Measurements from ENCODE around the gene ERMN. TPM values are rescaled to one million over a fixed set of nuclear protein-coding genes. Genes with fewer than 3 reads are reported as not detected.

ERMN gene
- total and polyA plus RNA-seq, 4 donors = 0.51 to 1.6 (median 0.62) TPM

DNA sequence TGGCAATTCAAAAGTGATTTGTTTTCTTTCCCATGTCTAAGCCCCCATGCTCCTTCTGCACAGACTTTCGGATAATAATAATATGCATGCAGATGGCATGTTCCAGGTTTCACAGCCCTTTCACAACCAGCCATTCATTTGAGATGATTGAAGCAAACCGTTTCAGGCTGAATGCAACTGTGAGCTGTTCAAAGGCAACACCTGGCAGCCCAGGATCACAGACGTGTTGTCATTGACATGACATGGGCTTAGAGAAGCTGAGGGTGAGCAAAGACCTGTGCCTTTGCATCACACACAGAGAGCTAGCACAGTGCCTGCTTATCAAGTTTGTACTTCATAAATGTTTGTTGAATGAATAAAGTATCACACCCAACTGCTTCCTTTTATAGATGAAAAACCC lies 12.4 kb upstream of the ERMN start:
- Histone ChIP-seq H3K9ac (ENCODE audit: insufficient read depth in 1 of 2, low read length in 2 of 2) (no peak overlapping the region), H3K27ac (ENCODE audit: low read depth in 1 of 2, low read length in 1 of 2) (no peak overlapping the region), H3K36me3 (ENCODE audit: control insufficient read depth in 4 of 4, insufficient read depth in 4 of 4, low read length in 4 of 4) (no peaks in the 10 kb centered on the region), H3K27me3 (ENCODE audit: control insufficient read depth in 3 of 3, insufficient read depth in 3 of 3, low read length in 2 of 3) (no peaks in the 10 kb centered on the region), H3K9me3 (ENCODE audit: control insufficient read depth in 4 of 4, insufficient read depth in 3 of 4, low read length in 3 of 4) (no peaks in the 10 kb centered on the region), H3K4me3 (no peak overlapping the region), H3K4me1 (ENCODE audit: control insufficient read depth in 5 of 5, insufficient read depth in 5 of 5, low read length in 5 of 5) (no peaks in the 10 kb centered on the region)
- TF ChIP-seq, protein P1, sequence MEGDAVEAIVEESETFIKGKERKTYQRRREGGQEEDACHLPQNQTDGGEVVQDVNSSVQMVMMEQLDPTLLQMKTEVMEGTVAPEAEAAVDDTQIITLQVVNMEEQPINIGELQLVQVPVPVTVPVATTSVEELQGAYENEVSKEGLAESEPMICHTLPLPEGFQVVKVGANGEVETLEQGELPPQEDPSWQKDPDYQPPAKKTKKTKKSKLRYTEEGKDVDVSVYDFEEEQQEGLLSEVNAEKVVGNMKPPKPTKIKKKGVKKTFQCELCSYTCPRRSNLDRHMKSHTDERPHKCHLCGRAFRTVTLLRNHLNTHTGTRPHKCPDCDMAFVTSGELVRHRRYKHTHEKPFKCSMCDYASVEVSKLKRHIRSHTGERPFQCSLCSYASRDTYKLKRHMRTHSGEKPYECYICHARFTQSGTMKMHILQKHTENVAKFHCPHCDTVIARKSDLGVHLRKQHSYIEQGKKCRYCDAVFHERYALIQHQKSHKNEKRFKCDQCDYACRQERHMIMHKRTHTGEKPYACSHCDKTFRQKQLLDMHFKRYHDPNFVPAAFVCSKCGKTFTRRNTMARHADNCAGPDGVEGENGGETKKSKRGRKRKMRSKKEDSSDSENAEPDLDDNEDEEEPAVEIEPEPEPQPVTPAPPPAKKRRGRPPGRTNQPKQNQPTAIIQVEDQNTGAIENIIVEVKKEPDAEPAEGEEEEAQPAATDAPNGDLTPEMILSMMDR (IDR thresholded peaks at IDR 0.05; ENCODE audit: control extremely low read depth, extremely low read depth) = no peak
- WGBS, 2 donors = 75 to 88% methylated on average over 3 of the region's 3 CpGs
- DNase-seq = no peak
- ATAC-seq (ENCODE audit: insufficient read depth, low FRiP score) = no peak

DNA sequence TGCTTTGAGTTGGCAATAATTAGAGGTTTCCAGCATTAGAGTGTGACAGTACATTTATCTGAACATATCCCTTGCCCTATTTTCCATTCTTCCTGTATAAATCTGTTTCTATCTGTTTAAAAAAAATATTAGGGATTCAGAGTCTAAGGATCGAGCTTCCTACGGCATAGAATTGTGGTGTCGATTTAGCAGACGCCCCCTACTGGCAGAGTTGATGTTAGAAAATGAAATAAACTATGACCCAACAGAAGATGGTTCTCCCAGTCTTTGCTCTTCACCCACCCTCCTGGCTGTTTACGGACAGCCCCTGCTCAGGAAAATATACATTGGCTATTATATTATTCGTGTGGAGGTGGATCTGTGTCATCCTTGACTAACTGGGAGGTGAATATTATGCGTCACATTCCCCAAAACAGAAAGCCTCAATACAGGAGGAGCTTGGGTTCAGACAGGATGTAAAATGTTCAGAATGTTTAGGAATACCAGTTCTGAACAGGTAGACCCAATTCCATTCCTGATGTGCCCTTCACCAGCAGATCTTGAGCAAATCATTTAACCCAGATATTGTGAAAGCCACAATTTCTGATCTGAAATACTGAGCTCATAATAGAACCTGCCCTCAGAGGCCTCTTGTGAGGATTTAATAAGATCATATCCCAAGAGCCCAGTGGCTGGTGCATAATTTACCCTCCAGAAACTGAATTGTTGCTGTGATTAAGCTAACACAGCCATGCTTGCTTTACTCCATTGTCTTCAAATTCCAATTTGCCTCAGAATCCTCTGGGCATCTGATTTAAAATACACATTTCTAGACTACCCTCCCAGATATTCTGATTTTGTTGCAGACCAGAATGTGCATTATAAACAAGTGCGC lies 10.8 kb upstream of the ERMN start:
- WGBS, 2 donors = 37 to 39% methylated on average over 8 of the region's 8 CpGs
- Histone ChIP-seq H3K9ac (ENCODE audit: insufficient read depth in 1 of 2, low read length in 2 of 2) (no peak overlapping the region), H3K4me3 (no peak overlapping the region), H3K27me3 (ENCODE audit: control insufficient read depth in 3 of 3, insufficient read depth in 3 of 3, low read length in 2 of 3) (no peaks in the 10 kb centered on the region), H3K4me1 (ENCODE audit: control insufficient read depth in 5 of 5, insufficient read depth in 5 of 5, low read length in 5 of 5) (no peaks in the 10 kb centered on the region), H3K27ac (ENCODE audit: low read depth in 1 of 2, low read length in 1 of 2) (no peak overlapping the region), H3K36me3 (ENCODE audit: control insufficient read depth in 4 of 4, insufficient read depth in 4 of 4, low read length in 4 of 4) (no peaks in the 10 kb centered on the region), H3K9me3 (ENCODE audit: control insufficient read depth in 4 of 4, insufficient read depth in 3 of 4, low read length in 3 of 4) (no peaks in the 10 kb centered on the region)
- TF ChIP-seq, protein P1 (IDR thresholded peaks at IDR 0.05; ENCODE audit: control extremely low read depth, extremely low read depth) = peak; percentile 43
- DNase-seq (peak in 2 of 3 donors; percentile 22 to 29), ATAC-seq (ENCODE audit: insufficient read depth, low FRiP score) (peak; percentile 50)

DNA sequence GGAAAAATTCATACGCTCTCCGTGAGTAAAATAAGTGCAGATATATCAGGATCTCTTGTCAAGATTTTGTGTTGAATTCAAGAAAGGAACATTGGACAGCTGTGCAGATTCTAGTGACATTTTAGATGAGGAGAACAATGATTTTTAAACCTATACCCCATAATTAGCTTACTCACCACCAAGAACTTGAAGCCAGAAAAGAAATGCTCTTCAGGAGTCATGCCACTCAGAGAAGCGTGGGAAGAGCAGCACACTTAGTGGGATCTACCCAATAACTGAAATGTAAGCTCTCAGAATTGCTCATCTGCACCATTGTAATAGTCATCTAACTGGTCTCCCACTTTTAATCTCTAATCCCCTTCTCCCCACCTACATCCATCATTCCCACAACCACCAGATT lies 9.2 kb upstream of the ERMN start:
- no peak overlapping the region for H3K9ac ChIP-seq (ENCODE audit: insufficient read depth in 1 of 2, low read length in 2 of 2)
- no peaks in the 10 kb centered on the region for H3K4me1 ChIP-seq (ENCODE audit: control insufficient read depth in 5 of 5, insufficient read depth in 5 of 5, low read length in 5 of 5)
- no peak overlapping the region for H3K4me3 ChIP-seq
- DNase-seq = no peak
- H3K9me3 ChIP-seq (ENCODE audit: control insufficient read depth in 4 of 4, insufficient read depth in 3 of 4, low read length in 3 of 4) = no peaks in the 10 kb centered on the region
- TF ChIP-seq, protein P1 (IDR thresholded peaks at IDR 0.05; ENCODE audit: control extremely low read depth, extremely low read depth) = no peak
- H3K27me3 ChIP-seq (ENCODE audit: control insufficient read depth in 3 of 3, insufficient read depth in 3 of 3, low read length in 2 of 3) = no peaks in the 10 kb centered on the region
- WGBS, 2 donors = 89 to 92% methylated on average over 3 of the region's 3 CpGs
- no peak overlapping the region for H3K27ac ChIP-seq (ENCODE audit: low read depth in 1 of 2, low read length in 1 of 2)
- H3K36me3 ChIP-seq (ENCODE audit: control insufficient read depth in 4 of 4, insufficient read depth in 4 of 4, low read length in 4 of 4) = no peaks in the 10 kb centered on the region
- ATAC-seq (ENCODE audit: insufficient read depth, low FRiP score) = no peak

Data from lung (tissue), 12 donors.